HAP-1 (cell line): ENCODE results near the gene FMNL2.
A peak's percentile ranks its signal among the peaks of the same experiment; 100 is the strongest.
"Not testable (repeated sequence)": the region's sequence is repeated elsewhere in the genome, so short reads cannot be mapped to it uniquely, and the experiment has no call there.

ENCODE experiments used
- DNase-seq, 2 experiments: peaks; one replicate each; pipeline ENCODE4 v3.0.0-alpha.2; 2016 to 2020; ENCODE audit warnings: low spot score in 2 of 2
- H3K27me3 ChIP-seq: fragments of 250-450 bp; sonication (Bioruptor Pico); 2 replicates; pipeline ENCODE4 v1.5.1; 2020; ENCODE audit warnings: low read depth, mild to moderate bottlenecking, moderate library complexity
- H3K36me3 ChIP-seq: fragments of 250-450 bp; sonication (Bioruptor Pico); replicated peaks from 2 replicates; pipeline ENCODE4 v1.5.1; 2020; ENCODE audit warnings: mild to moderate bottlenecking
- H3K4me1 ChIP-seq: fragments of 250-450 bp; sonication (Bioruptor Pico); 2 replicates; pipeline ENCODE4 v1.5.1; 2020; ENCODE audit warnings: mild to moderate bottlenecking
- H3K4me3 ChIP-seq: fragments of 250-450 bp; sonication (Bioruptor Pico); 2 replicates; pipeline ENCODE4 v1.5.1; 2020; ENCODE audit warnings: mild to moderate bottlenecking, moderate library complexity
- H3K9me3 ChIP-seq: fragments of 250-450 bp; sonication (Bioruptor Pico); 2 replicates; pipeline ENCODE4 v1.5.1; 2020; ENCODE audit warnings: mild to moderate bottlenecking, moderate library complexity
- in situ Hi-C: fragments of 300-500 bp; cut with MboI; formaldehyde crosslinking; loops from 3 replicates; pipeline ENCODE4 v1.14.3; 2020; ENCODE audit warnings: low sequenced_read_pairs, inconsistent platforms, mixed read lengths

The FMNL2 gene

DNA sequence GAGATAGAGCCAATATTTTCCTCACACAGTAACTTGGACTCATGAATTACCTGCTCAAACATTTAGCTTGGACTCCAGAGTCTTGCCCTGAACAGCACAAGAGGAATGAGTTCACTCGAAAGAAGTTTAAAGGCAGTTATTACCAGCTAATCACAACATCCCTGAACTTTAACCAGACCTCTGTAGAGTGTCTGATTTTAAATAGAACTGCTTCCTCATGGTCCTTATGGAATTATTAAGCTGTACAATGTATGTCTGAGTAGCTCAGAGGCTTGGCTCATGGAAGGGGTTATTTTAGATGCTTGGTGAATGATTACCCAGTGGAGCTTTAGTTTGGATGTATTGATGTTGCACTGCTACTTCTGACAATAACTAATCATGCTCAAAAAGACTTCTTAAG is 183.1 kb downstream of the FMNL2 start:
- DNase-seq = no peak
- Histone ChIP-seq H3K36me3 (no peaks in the 10 kb centered on the region), H3K4me1 (peaks cover 17% of the 10 kb centered on the region), H3K9me3 (no peaks in the 10 kb centered on the region), H3K4me3 (no peak overlapping the region), H3K27me3 (no peaks in the 10 kb centered on the region)
- in situ Hi-C loops = no loop called here

DNA sequence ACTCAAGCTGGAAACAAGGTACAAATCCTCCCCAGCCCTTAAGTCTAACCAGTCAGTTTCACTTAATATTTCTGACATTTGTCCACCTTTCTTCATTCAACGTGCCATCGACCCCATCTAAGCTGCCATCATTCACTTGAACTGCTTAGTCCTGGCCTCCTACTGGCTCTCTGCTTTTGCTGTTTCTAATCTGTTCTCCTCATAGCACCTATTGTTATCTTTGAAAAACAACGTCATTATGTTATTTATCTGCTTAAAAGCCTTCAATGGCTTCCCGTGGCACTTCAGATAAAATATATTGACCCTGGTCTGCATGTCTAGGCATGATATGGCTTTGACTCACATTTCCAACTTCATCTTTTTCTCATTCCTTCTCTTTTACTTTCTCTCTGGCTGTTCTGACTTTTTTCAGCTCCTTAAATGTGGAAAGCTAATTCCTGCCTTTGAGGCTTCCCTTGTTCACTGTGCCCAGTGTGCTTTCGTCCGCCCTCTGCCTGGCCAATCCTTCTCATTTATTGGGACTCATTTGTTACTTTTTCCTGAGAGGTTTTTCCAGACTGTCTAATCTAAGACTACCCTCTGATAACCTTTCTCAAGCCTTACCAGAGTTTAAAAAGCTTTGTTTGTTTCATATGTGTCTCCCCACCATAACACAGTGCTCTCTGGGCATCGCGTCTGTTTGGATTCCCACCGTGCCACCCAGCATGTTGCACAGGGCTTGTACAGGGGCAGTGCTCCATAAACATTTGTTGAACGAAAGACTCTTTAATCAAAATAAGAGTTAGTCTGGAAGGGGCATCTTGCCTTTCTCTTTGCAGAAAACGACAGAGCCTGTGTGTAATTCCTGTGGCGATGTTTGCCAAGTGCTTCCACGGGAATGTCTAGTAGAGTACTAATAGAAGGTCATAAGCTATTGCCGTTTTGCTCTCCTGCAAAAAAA is 183.9 kb downstream of the FMNL2 start:
- H3K27me3 ChIP-seq = no peaks in the 10 kb centered on the region
- no peaks in the 10 kb centered on the region for H3K9me3 ChIP-seq
- peaks cover 17% of the 10 kb centered on the region for H3K4me1 ChIP-seq
- H3K36me3 ChIP-seq = no peaks in the 10 kb centered on the region
- in situ Hi-C loops = no loop called here
- DNase-seq = peak; percentile 21 to 60
- H3K4me3 ChIP-seq = no peak overlapping the region

DNA sequence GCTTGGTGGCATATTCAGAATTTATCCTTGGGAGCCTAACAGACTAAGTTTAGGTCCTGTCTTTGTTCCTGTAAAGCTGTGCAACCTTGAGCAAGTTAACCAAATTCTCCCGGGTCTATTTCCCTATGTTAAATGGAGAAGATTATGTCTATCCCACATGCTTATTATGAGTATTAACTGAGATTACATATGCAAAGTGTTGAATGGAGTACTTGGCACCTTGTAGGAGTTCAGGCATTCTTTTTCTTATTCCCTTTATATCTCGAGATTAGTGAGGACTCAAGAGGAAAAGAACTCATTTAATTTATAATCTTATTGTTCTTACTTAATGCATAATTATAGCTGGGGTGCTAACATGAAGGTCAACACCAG is 184.6 kb downstream of the FMNL2 start:
- H3K27me3 ChIP-seq = no peaks in the 10 kb centered on the region
- peak in 1 of 2 experiments; percentile 61 for DNase-seq
- in situ Hi-C loops = no loop called here
- H3K36me3 ChIP-seq = no peaks in the 10 kb centered on the region
- no peak overlapping the region for H3K4me3 ChIP-seq
- H3K4me1 ChIP-seq = peaks cover 17% of the 10 kb centered on the region
- H3K9me3 ChIP-seq = no peaks in the 10 kb centered on the region

DNA sequence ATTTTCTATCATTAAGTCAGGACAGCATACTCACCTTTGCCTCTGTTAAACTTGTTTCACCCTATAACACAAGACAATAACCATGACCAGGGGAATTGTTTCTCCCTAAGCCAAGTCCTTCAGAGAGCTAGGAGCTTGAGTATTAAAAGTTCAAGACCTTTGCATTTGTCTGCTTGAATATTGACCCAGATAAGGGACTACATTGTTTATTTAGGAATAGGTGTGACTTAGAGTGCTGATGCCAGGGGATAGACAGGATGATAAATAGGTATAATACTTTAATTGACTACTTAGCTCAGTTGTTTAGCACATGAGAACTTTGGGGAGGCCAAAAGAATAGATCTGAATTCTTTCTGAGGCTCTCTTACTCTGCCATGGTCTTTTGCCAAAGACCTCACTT is 185.8 kb downstream of the FMNL2 start:
- Histone ChIP-seq H3K4me1 (peaks cover 17% of the 10 kb centered on the region), H3K36me3 (no peaks in the 10 kb centered on the region), H3K4me3 (no peak overlapping the region), H3K9me3 (no peaks in the 10 kb centered on the region), H3K27me3 (no peaks in the 10 kb centered on the region)
- DNase-seq = no peak
- in situ Hi-C loops = no loop called here

DNA sequence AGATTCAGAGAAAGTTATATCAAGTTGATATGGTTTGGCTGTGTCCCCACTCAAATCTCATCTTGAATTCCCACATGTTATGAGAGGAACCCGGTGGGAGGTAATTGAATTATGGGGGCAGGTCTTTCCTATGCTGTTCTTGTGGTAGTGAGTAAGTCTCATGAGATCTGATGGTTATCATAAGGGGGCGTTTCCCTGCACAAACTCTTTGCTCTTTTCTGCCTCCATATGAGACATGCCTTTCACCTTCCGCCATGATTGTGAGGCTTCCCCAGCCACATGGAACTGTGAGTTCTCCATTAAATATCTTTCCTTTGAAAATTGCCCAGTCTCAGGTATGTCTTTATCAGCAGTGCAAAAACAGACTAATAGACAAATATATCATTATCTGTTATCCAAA is 187.5 kb downstream of the FMNL2 start:
- H3K9me3 ChIP-seq, H3K4me3 ChIP-seq, H3K36me3 ChIP-seq, H3K27me3 ChIP-seq, in situ Hi-C loops, DNase-seq: not testable (repeated sequence)
- H3K4me1 ChIP-seq = peaks cover 17% of the 10 kb centered on the region

DNA sequence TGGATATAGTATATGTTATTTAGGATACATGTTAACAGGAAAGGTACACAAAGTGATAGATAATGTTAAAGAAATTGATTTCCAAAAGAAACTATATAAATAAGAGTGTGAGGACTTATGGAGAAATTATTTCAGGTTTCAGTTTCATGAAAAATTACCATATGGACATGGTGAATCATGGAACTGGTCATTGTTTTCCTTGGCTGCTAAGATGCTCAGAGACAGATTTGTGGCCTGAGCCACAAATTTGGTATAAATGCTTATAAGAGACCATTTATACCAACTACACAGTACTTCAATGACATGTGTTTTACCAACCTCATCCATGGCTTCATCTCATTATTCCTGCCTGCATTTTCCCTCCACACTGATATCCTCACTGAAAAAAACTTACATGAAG is 188.1 kb downstream of the FMNL2 start:
- H3K27me3 ChIP-seq = no peaks in the 10 kb centered on the region
- no peak overlapping the region for H3K4me3 ChIP-seq
- H3K36me3 ChIP-seq = no peaks in the 10 kb centered on the region
- H3K9me3 ChIP-seq = no peaks in the 10 kb centered on the region
- no peak for DNase-seq
- in situ Hi-C loops = no loop called here
- H3K4me1 ChIP-seq = peaks cover 16% of the 10 kb centered on the region

DNA sequence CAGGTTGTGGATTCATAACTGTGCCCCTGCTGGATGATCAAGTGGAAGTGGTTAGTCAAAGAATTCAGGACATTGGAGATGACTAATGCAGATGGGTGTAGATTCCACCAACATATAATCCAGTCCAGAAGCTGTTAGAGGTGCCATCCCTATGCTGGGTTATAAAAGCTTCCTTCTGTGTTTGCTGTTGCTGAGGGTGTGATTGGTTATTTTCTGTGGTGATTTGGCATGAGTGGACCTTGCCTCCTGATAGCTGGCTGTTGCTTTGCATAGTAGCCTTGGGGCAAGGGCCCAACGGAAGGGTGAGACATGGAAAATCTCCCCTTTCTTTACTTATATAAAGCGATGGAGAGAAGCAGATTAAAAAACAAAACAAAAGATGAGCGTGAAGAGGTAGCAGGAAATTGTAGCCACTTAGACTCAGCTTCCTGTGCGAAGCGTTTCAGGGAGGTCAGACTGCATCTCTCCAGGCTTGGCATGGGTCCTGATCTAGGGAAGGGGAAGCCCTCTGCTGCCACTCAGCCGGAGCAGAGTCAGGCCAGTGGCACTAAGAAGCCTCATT is 190.4 kb downstream of the FMNL2 start:
- in situ Hi-C loops = no loop called here
- Histone ChIP-seq H3K36me3 (no peaks in the 10 kb centered on the region), H3K4me3 (no peak overlapping the region), H3K27me3 (no peaks in the 10 kb centered on the region), H3K4me1 (peaks cover 9% of the 10 kb centered on the region), H3K9me3 (no peaks in the 10 kb centered on the region)
- no peak for DNase-seq

DNA sequence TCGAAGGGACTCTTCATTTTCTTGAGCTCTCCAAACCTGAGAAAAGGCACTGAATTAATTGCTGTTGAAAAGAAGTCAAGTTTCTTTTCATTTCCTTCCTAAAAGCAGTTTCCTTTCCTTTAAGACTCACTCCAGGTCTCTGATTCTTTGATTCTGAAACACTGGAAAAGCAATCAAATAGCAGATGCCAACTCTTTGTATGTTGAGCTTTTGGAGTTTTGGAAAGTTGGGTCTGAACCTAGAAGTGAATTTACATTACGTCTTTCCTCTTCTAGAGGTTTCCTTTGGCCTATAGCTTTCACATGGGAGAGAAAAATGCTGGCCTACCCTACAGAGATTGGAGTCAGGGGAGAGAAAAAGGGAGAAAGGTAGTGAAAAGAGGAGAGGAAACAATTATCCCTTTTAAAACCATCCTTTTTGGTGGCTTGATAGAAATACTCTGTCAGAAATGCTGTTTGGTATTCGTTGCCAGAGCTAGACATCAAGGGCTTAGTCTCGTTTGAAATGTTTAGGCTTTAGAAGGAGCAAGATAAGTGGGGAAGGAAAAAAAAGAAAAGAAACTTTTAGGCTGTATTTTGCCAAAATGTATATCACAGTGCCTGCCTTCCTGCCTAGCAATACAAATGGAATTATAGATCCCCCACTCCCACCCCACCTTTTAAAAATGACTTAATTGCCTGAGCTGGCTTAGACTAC is 194.6 kb downstream of the FMNL2 start:
- no peak for DNase-seq
- no peaks in the 10 kb centered on the region for H3K27me3 ChIP-seq
- H3K4me3 ChIP-seq = no peak overlapping the region
- in situ Hi-C loops = no loop called here
- peaks cover 9% of the 10 kb centered on the region for H3K4me1 ChIP-seq
- no peaks in the 10 kb centered on the region for H3K9me3 ChIP-seq
- no peaks in the 10 kb centered on the region for H3K36me3 ChIP-seq

DNA sequence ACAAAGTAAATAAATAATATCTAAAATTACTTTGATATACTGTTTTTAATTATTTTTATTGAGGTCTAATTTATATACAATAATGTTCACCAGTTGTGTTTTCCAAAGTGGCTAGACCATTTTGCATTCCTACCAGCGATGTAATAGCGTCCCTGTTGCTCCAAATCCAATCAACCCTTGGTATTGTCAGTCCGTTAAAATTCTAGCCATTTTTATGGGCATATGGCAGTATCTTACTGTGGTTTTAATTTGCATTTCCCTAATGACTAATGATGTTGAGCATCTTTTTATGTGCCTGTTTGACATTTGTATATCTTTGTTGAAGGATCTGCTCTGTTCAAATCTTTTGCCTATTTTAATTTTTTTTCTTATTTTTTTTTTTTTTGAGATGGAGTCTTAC is 197.3 kb downstream of the FMNL2 start:
- Histone ChIP-seq H3K9me3 (no peaks in the 10 kb centered on the region), H3K27me3 (no peaks in the 10 kb centered on the region), H3K4me1 (peaks cover 9% of the 10 kb centered on the region), H3K36me3 (no peaks in the 10 kb centered on the region), H3K4me3 (no peak overlapping the region)
- no peak for DNase-seq
- in situ Hi-C loops = no loop called here

DNA sequence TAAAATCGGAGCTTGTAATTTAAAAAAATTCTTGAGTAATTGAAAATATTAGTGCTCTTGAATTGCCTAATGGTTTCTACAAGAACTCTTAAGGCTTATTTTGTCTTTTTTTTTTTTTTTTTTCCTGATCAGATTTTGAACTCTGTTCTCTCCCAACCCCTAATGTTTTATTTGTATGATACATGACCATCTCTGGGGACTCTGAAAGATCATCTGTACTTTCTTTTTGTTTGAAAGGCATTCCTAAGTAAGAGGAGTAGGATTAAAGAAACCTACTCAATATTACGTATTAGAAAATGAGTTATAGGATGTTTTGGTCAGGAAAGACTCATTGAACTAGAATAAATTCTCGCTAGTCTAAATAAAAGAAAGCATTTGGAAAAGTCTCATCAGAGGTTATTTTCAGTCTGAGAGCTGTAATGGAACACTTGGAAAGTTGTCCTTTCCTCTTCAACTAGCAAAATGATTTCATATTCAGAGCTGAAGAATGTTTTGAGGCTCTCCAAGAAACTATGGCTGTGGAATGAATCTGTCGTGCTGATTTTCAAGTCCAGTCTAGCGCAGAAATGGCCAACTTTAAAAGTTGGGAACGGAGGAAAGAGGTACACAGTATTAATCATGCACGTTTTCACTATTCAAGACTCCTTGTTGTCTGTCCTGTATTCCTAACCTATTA is 199.6 kb downstream of the FMNL2 start:
- no peak overlapping the region for H3K4me3 ChIP-seq
- no peak for DNase-seq
- H3K36me3 ChIP-seq = no peaks in the 10 kb centered on the region
- H3K9me3 ChIP-seq = no peaks in the 10 kb centered on the region
- in situ Hi-C loops = no loop called here
- H3K27me3 ChIP-seq = no peaks in the 10 kb centered on the region
- peaks cover 8% of the 10 kb centered on the region for H3K4me1 ChIP-seq

DNA sequence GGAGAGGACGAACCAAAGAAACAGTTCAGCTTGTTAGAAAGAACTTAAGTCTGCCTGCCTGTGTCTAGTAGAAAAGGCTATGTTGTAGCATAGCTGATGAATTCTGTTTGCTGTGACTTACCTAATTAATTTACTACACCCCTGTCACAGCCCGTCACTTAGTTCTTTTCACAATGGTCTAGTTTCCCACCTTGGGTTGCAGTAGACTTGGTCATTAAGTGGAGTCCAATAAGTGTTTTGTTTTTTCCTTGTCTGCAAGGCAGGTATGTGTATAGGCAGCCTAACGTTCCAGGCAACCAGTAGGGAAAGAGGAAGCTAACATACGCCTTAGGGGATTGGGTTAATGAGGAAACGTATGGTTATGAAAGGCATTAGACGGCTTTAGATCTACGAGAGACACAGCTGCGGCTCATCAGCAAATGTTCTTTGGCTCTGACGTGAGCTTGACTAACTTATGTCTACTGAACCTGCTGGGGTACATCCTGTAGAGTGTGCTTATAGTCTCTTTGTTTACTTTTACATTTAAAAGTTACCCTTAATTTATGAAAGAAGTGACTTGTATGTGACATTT is 202.2 kb downstream of the FMNL2 start:
- no peak overlapping the region for H3K4me3 ChIP-seq
- no peaks in the 10 kb centered on the region for H3K9me3 ChIP-seq
- no peaks in the 10 kb centered on the region for H3K27me3 ChIP-seq
- DNase-seq = no peak
- no peaks in the 10 kb centered on the region for H3K4me1 ChIP-seq
- no peaks in the 10 kb centered on the region for H3K36me3 ChIP-seq
- in situ Hi-C loops = no loop called here

DNA sequence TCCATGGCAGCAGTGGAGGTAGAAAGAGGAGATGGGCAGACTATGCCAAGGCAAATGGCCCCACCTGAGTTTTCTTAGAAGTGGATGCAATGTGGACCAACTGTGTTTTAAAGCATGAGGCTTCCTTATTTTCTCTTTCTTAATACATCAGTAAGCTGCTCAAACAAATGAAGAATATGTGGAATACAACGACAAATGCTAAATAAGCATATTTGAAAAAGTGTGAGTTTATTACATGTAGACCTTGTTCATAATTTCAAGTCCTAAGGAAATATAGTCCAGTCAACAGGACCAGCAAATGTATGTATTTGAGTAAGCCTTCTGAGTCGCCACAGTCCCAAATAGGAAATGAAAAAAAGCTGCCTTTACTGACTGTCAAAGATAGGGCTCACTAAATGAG is 204.4 kb downstream of the FMNL2 start:
- DNase-seq = no peak
- in situ Hi-C loops = no loop called here
- Histone ChIP-seq H3K4me3 (no peak overlapping the region), H3K4me1 (no peaks in the 10 kb centered on the region; the same call in 1 of the 2 replicates), H3K27me3 (no peaks in the 10 kb centered on the region), H3K36me3 (no peaks in the 10 kb centered on the region), H3K9me3 (no peaks in the 10 kb centered on the region)

DNA sequence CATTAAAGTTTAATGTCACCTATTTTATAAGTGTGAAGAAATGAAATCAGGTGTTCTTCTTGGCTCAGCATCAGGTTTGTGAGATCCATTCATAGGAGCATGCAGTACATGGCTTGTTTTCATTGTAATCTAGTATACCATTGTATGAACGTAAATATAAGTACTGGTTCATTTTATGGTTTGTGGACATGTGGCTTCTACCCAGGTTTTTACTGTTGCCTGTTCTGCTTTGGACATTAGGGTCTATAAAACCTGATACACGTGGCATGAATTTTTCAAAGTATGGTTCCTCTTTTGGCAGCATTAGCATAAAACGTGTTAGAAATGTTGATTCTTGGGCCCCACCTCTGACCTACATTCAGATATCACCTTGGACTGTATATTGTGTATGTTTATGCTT is 206.7 kb downstream of the FMNL2 start:
- Histone ChIP-seq H3K36me3 (no peaks in the 10 kb centered on the region), H3K9me3 (no peaks in the 10 kb centered on the region), H3K4me1 (no peaks in the 10 kb centered on the region; the same call in 1 of the 2 replicates), H3K27me3 (no peaks in the 10 kb centered on the region), H3K4me3 (no peak overlapping the region)
- in situ Hi-C loops = no loop called here
- DNase-seq = no peak
